ENCODE measurements around the gene TMEM88.
A peak's percentile ranks its signal among the peaks of the same experiment; 100 is the strongest.

Gene TMEM88

GRCh38 chr17:7856811-7857712 lies 2.2 kb downstream of the TMEM88 start, which contains the start of gene NAA38:
TSS of gene NAA38 (minus strand) at chr17:7857559. CDS start at chr17:7857463, 96 bp downstream.
- TF ChIP-seq, protein P1, sequence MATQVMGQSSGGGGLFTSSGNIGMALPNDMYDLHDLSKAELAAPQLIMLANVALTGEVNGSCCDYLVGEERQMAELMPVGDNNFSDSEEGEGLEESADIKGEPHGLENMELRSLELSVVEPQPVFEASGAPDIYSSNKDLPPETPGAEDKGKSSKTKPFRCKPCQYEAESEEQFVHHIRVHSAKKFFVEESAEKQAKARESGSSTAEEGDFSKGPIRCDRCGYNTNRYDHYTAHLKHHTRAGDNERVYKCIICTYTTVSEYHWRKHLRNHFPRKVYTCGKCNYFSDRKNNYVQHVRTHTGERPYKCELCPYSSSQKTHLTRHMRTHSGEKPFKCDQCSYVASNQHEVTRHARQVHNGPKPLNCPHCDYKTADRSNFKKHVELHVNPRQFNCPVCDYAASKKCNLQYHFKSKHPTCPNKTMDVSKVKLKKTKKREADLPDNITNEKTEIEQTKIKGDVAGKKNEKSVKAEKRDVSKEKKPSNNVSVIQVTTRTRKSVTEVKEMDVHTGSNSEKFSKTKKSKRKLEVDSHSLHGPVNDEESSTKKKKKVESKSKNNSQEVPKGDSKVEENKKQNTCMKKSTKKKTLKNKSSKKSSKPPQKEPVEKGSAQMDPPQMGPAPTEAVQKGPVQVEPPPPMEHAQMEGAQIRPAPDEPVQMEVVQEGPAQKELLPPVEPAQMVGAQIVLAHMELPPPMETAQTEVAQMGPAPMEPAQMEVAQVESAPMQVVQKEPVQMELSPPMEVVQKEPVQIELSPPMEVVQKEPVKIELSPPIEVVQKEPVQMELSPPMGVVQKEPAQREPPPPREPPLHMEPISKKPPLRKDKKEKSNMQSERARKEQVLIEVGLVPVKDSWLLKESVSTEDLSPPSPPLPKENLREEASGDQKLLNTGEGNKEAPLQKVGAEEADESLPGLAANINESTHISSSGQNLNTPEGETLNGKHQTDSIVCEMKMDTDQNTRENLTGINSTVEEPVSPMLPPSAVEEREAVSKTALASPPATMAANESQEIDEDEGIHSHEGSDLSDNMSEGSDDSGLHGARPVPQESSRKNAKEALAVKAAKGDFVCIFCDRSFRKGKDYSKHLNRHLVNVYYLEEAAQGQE (IDR thresholded peaks at IDR 0.05; ENCODE audit: insufficient read depth in 1 of 2, low read depth in 2 of 2, low read length in 2 of 2), result peak in 1 of 2 experiments; percentile 51; a peak in 1 of 4 replicates
- TF ChIP-seq TAF1 (IDR thresholded peaks at IDR 0.05; ENCODE audit: borderline replicate concordance, insufficient read depth, low read length) (peak; percentile 35; the same call in 1 of the 2 replicates), POLR2AphosphoS5 (IDR thresholded peaks at IDR 0.05; ENCODE audit: low read depth, low read length) (peak; percentile 69), SIN3A (IDR thresholded peaks at IDR 0.05; ENCODE audit: borderline replicate concordance, insufficient read depth, low read length) (peak; percentile 98), FOXP2 (optimal IDR thresholded peaks at IDR 0.05; ENCODE audit: borderline replicate concordance, extremely low read depth, extremely low read length, insufficient read depth) (no peak)

- peak; percentile 33; the same call in 1 of the 2 replicates for TF ChIP-seq POLR2AphosphoS5 (IDR thresholded peaks at IDR 0.05; ENCODE audit: low read depth, low read length)
- TF ChIP-seq, protein P1 (IDR thresholded peaks at IDR 0.05; ENCODE audit: insufficient read depth in 1 of 2, low read depth in 2 of 2, low read length in 2 of 2), result 0 out of 4 replicates have a peak, but pooled peaks of 1 of the 2 experiments have one; percentile 21
- peak; percentile 95 for TF ChIP-seq SIN3A (IDR thresholded peaks at IDR 0.05; ENCODE audit: borderline replicate concordance, insufficient read depth, low read length)
- 0 out of 2 replicates have a peak, but pooled peaks have one; percentile 7 for TF ChIP-seq TAF1 (IDR thresholded peaks at IDR 0.05; ENCODE audit: borderline replicate concordance, insufficient read depth, low read length)
- no peak for TF ChIP-seq FOXP2 (optimal IDR thresholded peaks at IDR 0.05; ENCODE audit: borderline replicate concordance, extremely low read depth, extremely low read length, insufficient read depth)
These were observed 3.1 kb downstream of the TMEM88 start, which contains the start of gene CYB5D1 for GRCh38 chr17:7857713-7858521. TSS of gene CYB5D1 (plus strand) at chr17:7858003. CDS start at chr17:7858135, 132 bp downstream.

GRCh38 chr17:7858522-7858810 lies 3.6 kb downstream of the TMEM88 start:
- no peak for TF ChIP-seq TAF1 (IDR thresholded peaks at IDR 0.05; ENCODE audit: borderline replicate concordance, insufficient read depth, low read length)
- TF ChIP-seq FOXP2 (optimal IDR thresholded peaks at IDR 0.05; ENCODE audit: borderline replicate concordance, extremely low read depth, extremely low read length, insufficient read depth), result no peak
- TF ChIP-seq, protein P1 (IDR thresholded peaks at IDR 0.05; ENCODE audit: insufficient read depth in 1 of 2, low read depth in 2 of 2, low read length in 2 of 2), result no peak
- no peak for TF ChIP-seq POLR2AphosphoS5 (IDR thresholded peaks at IDR 0.05; ENCODE audit: low read depth, low read length)

DNA sequence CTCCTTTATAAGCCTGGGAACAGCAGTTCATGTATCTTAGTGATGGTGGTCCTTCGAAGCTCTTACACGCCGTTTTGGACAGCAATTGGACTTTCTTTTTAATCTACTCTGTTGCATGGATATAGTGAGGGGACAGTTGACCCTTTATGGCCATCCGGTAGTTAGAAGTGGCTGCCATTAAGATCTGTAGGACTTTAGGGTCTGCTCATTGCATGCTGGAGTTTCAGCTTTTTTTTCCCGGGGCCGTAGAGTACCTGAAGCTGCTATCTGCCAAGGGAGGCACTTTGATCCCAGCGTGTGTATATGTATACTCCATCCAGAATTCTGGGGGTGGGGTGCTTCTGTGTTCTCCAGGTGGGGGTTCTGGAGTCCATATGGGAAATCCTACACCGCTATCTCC lies 4.2 kb downstream of the TMEM88 start:
- TF ChIP-seq POLR2AphosphoS5 (IDR thresholded peaks at IDR 0.05; ENCODE audit: low read depth, low read length) (no peak), SIN3A (IDR thresholded peaks at IDR 0.05; ENCODE audit: borderline replicate concordance, insufficient read depth, low read length) (no peak), TAF1 (IDR thresholded peaks at IDR 0.05; ENCODE audit: borderline replicate concordance, insufficient read depth, low read length) (no peak), FOXP2 (optimal IDR thresholded peaks at IDR 0.05; ENCODE audit: borderline replicate concordance, extremely low read depth, extremely low read length, insufficient read depth) (no peak)
- TF ChIP-seq, protein P1 (IDR thresholded peaks at IDR 0.05; ENCODE audit: insufficient read depth in 1 of 2, low read depth in 2 of 2, low read length in 2 of 2), result no peak

All from PFSK-1 (cell line).